WTC11 (cell line): ENCODE measurements around the gene MYBPH. TPM values are rescaled to one million over a fixed set of nuclear protein-coding genes. Genes with fewer than 3 reads are reported as not detected.

ENCODE experiments used
- ATAC-seq: fragments of 200-7000 bp; cut with Tn5 transposase; 2 replicates; pipeline ENCODE4 v1.10.0; 2021; ENCODE audit warnings: mild to moderate bottlenecking, moderate library complexity
- CTCF ChIA-PET: fragments of 300-600 bp; sonication (Branson Sonifier 250); formaldehyde crosslinking; loops from one replicate; lab custom pipeline; 2021; ENCODE audit warnings: antibody characterized with exemption; lab: Charles Lee
- POLR2A ChIA-PET: fragments of 350-600 bp; sonication (Branson Sonifier 250); formaldehyde crosslinking; loops from one replicate; lab custom pipeline; 2021; ENCODE audit warnings: antibody characterized with exemption; lab: Charles Lee
- DNase-seq: peaks from one replicate; pipeline ENCODE4 v3.0.0; 2021; ENCODE audit warnings: low spot score
- H3K27ac Mint-ChIP-seq: 2 replicates; pipeline ENCODE4 v1.8.0; 2021; ENCODE audit warnings: mixed read lengths
- H3K27me3 Mint-ChIP-seq: 2 replicates; pipeline ENCODE4 v1.8.0; 2021; ENCODE audit warnings: low read depth, mild to moderate bottlenecking, moderate library complexity, mixed read lengths
- H3K36me3 Mint-ChIP-seq: 2 replicates; pipeline ENCODE4 v1.8.0; 2021; ENCODE audit warnings: mixed read lengths
- H3K4me1 Mint-ChIP-seq: 2 replicates; pipeline ENCODE4 v1.8.0; 2022; ENCODE audit warnings: mixed read lengths
- H3K4me3 Mint-ChIP-seq: 2 replicates; pipeline ENCODE4 v1.8.0; 2021; ENCODE audit warnings: mild to moderate bottlenecking, moderate library complexity, mixed read lengths
- H3K9me3 Mint-ChIP-seq: 2 replicates; pipeline ENCODE4 v1.8.0; 2021; ENCODE audit warnings: mixed read lengths
- CREM ChIP-seq: sonication (generic); formaldehyde crosslinking; IDR thresholded peaks from 2 replicates; pipeline ENCODE4 v1.8.1; 2022; ENCODE audit warnings: mild to moderate bottlenecking, missing genetic modification reagents, moderate library complexity
- GABPB1 ChIP-seq: sonication (generic); formaldehyde crosslinking; IDR thresholded peaks from 2 replicates; pipeline ENCODE4 v1.8.1; 2023; ENCODE audit warnings: mild to moderate bottlenecking, missing genetic modification reagents
- KAT7 ChIP-seq: sonication (generic); formaldehyde crosslinking; IDR thresholded peaks from 2 replicates; pipeline ENCODE4 v1.8.1; 2023; ENCODE audit warnings: missing genetic modification reagents, mild to moderate bottlenecking, borderline replicate concordance
- MLX ChIP-seq: sonication (generic); formaldehyde crosslinking; IDR thresholded peaks from 2 replicates; pipeline ENCODE4 v1.8.1; 2023; ENCODE audit warnings: mild to moderate bottlenecking, missing genetic modification reagents, moderate library complexity
- MYBL2 ChIP-seq: sonication (generic); formaldehyde crosslinking; IDR thresholded peaks from 2 replicates; pipeline ENCODE4 v1.8.1; 2023; ENCODE audit warnings: mild to moderate bottlenecking, moderate library complexity, missing genetic modification reagents
- NFATC4 ChIP-seq: fragments of 250-450 bp; sonication (Bioruptor Pico); IDR thresholded peaks from 2 replicates; pipeline ENCODE4 v1.9.0; 2021; ENCODE audit warnings: mild to moderate bottlenecking
- PRRX2 ChIP-seq: fragments of 250-450 bp; sonication (Bioruptor Pico); IDR thresholded peaks from 2 replicates; pipeline ENCODE4 v1.8.0; 2021; ENCODE audit warnings: mild to moderate bottlenecking
- RELA ChIP-seq: sonication (generic); formaldehyde crosslinking; IDR thresholded peaks from 2 replicates; pipeline ENCODE4 v1.8.1; 2022; ENCODE audit warnings: missing genetic modification reagents, mild to moderate bottlenecking, borderline replicate concordance
- RORB ChIP-seq: fragments of 250-450 bp; sonication (Bioruptor Pico); IDR thresholded peaks from 2 replicates; pipeline ENCODE4 v1.9.0; 2021; ENCODE audit warnings: mild to moderate bottlenecking
- TCF7 ChIP-seq: sonication (generic); formaldehyde crosslinking; IDR thresholded peaks from 2 replicates; pipeline ENCODE4 v1.8.0; 2022; ENCODE audit warnings: mild to moderate bottlenecking, low read depth, missing genetic modification reagents, moderate library complexity
- ZNF138 ChIP-seq: sonication (generic); formaldehyde crosslinking; conservative IDR thresholded peaks from 2 replicates; pipeline ENCODE4 v1.8.1; 2022; ENCODE audit warnings: mild to moderate bottlenecking, moderate library complexity, missing genetic modification reagents
- ZNF416 ChIP-seq: fragments of 250-450 bp; sonication (Bioruptor Pico); IDR thresholded peaks from 2 replicates; pipeline ENCODE4 v1.9.0; 2021; ENCODE audit warnings: mild to moderate bottlenecking, inconsistent platforms
- ZNF425 ChIP-seq: fragments of 250-450 bp; sonication (Bioruptor Pico); conservative IDR thresholded peaks from 2 replicates; pipeline ENCODE4 v1.9.0; 2021; ENCODE audit warnings: mild to moderate bottlenecking
- ZNF532 ChIP-seq: fragments of 250-450 bp; sonication (Bioruptor Pico); IDR thresholded peaks from 2 replicates; pipeline ENCODE4 v1.9.0; 2021; ENCODE audit warnings: mild to moderate bottlenecking, borderline replicate concordance
- total RNA-seq: library from RNA; stranded (reverse); gene quantifications from 3 replicates; pipeline ENCODE4 v1.2.3, GENCODE V29; 2021
- TF ChIP-seq, protein P1 (sequence below): fragments of 250-450 bp; sonication (Bioruptor Pico); IDR thresholded peaks from 2 replicates; pipeline ENCODE4 v1.8.0; 2021; ENCODE audit warnings: mild to moderate bottlenecking
- TF ChIP-seq, protein P2 (sequence below): sonication (generic); formaldehyde crosslinking; IDR thresholded peaks from 2 replicates; pipeline ENCODE4 v1.8.0; 2022; ENCODE audit warnings: mild to moderate bottlenecking, missing genetic modification reagents
- TF ChIP-seq, protein P3 (sequence below): sonication (generic); formaldehyde crosslinking; IDR thresholded peaks from 2 replicates; pipeline ENCODE4 v1.8.1; 2023; ENCODE audit warnings: mild to moderate bottlenecking, missing genetic modification reagents, moderate library complexity

The MYBPH gene
- total RNA-seq, 1 experiment from 2014 or later = not detected

- TF ChIP-seq MLX (CRISPR knock-in tag) (no peak), PRRX2 (no peak)
- Mint-ChIP-seq H3K4me1 (no peaks in the 10 kb centered on the region), H3K27me3 (peaks cover 1% of the 10 kb centered on the region; the same call in 1 of the 2 replicates), H3K4me3 (no peak overlapping the region), H3K9me3 (no peaks in the 10 kb centered on the region), H3K27ac (no peak overlapping the region), H3K36me3 (no peaks in the 10 kb centered on the region)
- ChIA-PET CTCF (interaction anchor here (1.5 to 2.4 kb wide), 7 partner anchors 9 to 167 kb away, joined by 5 to 20 read pairs (median 7); no protein-coding TSS in a partner anchor), POLR2A (no interaction called here)
- ATAC-seq (no peak), DNase-seq (no peak)
Observed at GRCh38 chr1:203206129-203206687, 30.6 kb upstream of the MYBPH start.

- Mint-ChIP-seq H3K4me1 (no peaks in the 10 kb centered on the region), H3K27me3 (peaks cover 3% of the 10 kb centered on the region; the same call in 1 of the 2 replicates), H3K36me3 (no peaks in the 10 kb centered on the region), H3K4me3 (no peak overlapping the region), H3K9me3 (no peaks in the 10 kb centered on the region), H3K27ac (no peak overlapping the region)
- no peak for DNase-seq
- ATAC-seq = no peak
- POLR2A ChIA-PET = no interaction called here
- CTCF ChIA-PET = interaction anchor here (1.6 to 3.3 kb wide), 4 partner anchors 11 to 165 kb away, joined by 7 to 9 read pairs (median 8); no protein-coding TSS in a partner anchor
- no peak for TF ChIP-seq ZNF416 (CRISPR knock-in tag)
- TF ChIP-seq KAT7 (CRISPR knock-in tag) = no peak
- no peak for TF ChIP-seq RORB (CRISPR knock-in tag)
- TF ChIP-seq, protein P1, sequence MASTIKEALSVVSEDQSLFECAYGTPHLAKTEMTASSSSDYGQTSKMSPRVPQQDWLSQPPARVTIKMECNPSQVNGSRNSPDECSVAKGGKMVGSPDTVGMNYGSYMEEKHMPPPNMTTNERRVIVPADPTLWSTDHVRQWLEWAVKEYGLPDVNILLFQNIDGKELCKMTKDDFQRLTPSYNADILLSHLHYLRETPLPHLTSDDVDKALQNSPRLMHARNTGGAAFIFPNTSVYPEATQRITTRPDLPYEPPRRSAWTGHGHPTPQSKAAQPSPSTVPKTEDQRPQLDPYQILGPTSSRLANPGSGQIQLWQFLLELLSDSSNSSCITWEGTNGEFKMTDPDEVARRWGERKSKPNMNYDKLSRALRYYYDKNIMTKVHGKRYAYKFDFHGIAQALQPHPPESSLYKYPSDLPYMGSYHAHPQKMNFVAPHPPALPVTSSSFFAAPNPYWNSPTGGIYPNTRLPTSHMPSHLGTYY = no peak
- TF ChIP-seq ZNF138 (CRISPR knock-in tag) = no peak
- TF ChIP-seq NFATC4 (CRISPR knock-in tag) = no peak
- TF ChIP-seq TCF7 (CRISPR knock-in tag) = no peak
Observed at GRCh38 chr1:203204756-203205155, 29.1 kb upstream of the MYBPH start.

- ChIA-PET POLR2A (no interaction called here), CTCF (interaction anchor here (0.9 to 3.3 kb wide), 2 partner anchors 13 to 85 kb away, joined by 3 to 9 read pairs; no protein-coding TSS in a partner anchor)
- Mint-ChIP-seq H3K27me3 (peaks cover 3% of the 10 kb centered on the region; the same call in 1 of the 2 replicates), H3K36me3 (no peaks in the 10 kb centered on the region), H3K27ac (no peak overlapping the region), H3K4me3 (no peak overlapping the region), H3K4me1 (no peaks in the 10 kb centered on the region), H3K9me3 (0 out of 2 replicates have a peak, but pooled peaks cover 3% of the 10 kb centered on the region)
- DNase-seq (no peak), ATAC-seq (no peak)
- no peak for TF ChIP-seq ZNF425 (CRISPR knock-in tag)
- TF ChIP-seq ZNF532 (CRISPR knock-in tag) = no peak
- TF ChIP-seq CREM = no peak
- TF ChIP-seq MYBL2 = no peak
- TF ChIP-seq, protein P1 = no peak
- TF ChIP-seq MLX (CRISPR knock-in tag) = no peak
- no peak for TF ChIP-seq RELA (CRISPR knock-in tag)
- TF ChIP-seq GABPB1 (CRISPR knock-in tag) = no peak
- TF ChIP-seq, protein P2, sequence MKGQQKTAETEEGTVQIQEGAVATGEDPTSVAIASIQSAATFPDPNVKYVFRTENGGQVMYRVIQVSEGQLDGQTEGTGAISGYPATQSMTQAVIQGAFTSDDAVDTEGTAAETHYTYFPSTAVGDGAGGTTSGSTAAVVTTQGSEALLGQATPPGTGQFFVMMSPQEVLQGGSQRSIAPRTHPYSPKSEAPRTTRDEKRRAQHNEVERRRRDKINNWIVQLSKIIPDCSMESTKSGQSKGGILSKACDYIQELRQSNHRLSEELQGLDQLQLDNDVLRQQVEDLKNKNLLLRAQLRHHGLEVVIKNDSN (CRISPR knock-in tag) = no peak
- TF ChIP-seq, protein P3, sequence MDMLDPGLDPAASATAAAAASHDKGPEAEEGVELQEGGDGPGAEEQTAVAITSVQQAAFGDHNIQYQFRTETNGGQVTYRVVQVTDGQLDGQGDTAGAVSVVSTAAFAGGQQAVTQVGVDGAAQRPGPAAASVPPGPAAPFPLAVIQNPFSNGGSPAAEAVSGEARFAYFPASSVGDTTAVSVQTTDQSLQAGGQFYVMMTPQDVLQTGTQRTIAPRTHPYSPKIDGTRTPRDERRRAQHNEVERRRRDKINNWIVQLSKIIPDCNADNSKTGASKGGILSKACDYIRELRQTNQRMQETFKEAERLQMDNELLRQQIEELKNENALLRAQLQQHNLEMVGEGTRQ (CRISPR knock-in tag) = no peak
Observed at GRCh38 chr1:203202431-203203245, 27.0 kb upstream of the MYBPH start.
